Islet precursor cell (in vitro differentiated cells): ENCODE measurements around the gene LRRC3C.
"Not testable (repeated sequence)": the region's sequence is repeated elsewhere in the genome, so short reads cannot be mapped to it uniquely, and the experiment has no call there.

Experiments used
- DNase-seq: peaks from one replicate; pipeline ENCODE4 v3.0.0-alpha.2; 2018

LRRC3C gene, protein sequence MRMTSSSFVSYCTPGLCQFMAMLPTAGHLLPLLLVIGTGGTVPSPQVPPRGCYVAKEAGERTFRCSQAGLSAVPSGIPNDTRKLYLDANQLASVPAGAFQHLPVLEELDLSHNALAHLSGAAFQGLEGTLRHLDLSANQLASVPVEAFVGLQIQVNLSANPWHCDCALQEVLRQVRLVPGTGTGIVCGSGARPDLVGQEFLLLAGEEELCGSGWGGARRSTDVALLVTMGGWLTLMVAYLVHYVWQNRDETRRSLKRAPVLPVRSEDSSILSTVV

DNA sequence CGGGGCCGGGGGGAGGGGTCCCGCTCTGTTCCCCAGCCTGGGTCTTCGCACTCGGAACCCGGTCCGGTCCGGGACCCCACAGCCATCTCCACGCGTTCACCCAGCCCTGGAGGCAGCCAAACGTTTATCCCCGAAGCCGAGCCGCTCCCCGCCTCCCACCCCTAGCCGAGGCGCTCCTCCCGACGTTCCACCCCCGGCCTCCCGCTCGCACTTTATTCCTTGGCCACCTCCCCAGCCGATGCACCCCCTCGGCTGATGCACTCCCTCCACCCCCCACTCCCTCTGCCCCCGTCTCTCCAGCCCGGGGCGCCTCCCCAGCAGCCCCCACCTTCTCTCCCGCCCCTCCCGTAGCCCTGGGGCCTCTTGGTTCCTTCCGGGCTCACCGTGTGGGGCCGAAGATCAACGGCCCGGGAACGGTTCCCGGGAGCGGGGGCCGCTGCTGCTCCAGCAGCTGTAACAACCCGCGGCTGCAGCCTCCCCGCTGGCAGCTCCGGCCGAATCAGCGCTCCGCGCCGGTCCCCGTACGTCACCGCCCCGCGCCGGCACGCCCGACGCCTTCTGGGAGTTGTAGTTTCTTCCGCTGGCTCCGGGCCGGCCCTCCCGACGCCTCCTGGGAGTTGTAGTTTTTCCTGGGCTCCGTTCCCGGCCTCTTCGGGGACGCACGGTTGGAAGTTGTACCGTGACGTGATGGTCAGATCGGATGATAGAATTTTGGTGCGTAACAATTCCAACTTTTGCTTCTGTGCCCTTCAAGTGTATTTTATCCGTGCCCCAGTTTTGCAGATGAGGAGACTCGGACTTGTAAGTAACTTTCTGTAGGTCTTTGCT, at the start of gene LRRC3C, which contains the start of gene ORMDL3:
Gene LRRC3C, plus strand, starts transcription at position 632 of the 828 bp plus-strand sequence. CDS start 13,792 bp downstream, outside the sequence.
Gene ORMDL3, minus strand, starts transcription at position 501 of the 828 bp plus-strand sequence. CDS start 3,398 bp downstream, outside the sequence.
- DNase-seq = peak; percentile 99

DNA sequence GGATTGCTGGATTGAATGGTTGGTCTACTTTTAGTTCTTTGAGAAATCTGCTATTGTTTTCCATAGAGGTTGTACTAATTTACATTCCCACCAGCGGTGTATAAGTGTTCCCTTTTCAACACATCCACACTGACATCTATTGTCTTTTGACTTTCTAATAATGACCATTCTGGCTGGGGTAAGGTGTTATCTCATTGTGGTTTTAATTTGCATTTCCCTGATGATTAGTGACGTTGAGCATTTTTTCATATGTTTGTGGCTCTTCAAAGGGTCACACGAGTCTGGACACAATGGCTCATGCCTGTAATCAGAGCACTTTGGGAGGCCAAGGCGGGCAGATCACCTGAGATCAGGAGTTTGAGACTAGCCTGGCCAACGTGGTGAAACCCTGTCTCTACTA, 41.4 kb upstream of the LRRC3C start:
- not testable (repeated sequence) for DNase-seq

DNA sequence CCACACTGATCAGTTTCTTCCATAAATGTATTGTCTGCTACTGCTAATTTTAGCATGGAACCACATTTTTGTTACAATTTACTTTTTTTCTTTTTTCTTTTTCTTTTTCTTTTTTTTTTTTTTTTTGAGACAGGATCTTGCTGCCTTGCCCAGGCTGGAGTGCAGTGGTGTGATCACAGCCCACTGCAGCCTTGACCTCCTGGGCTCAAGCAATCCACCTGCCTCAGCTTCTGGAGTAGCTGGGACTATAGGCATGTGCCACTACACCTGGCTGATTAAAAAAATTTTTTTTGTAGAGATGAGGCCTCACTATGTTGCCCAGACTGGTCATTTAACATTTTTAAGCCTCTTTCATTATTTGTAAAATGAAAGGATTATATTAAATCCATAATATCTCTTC, 40.5 kb upstream of the LRRC3C start:
- no peak for DNase-seq

DNA sequence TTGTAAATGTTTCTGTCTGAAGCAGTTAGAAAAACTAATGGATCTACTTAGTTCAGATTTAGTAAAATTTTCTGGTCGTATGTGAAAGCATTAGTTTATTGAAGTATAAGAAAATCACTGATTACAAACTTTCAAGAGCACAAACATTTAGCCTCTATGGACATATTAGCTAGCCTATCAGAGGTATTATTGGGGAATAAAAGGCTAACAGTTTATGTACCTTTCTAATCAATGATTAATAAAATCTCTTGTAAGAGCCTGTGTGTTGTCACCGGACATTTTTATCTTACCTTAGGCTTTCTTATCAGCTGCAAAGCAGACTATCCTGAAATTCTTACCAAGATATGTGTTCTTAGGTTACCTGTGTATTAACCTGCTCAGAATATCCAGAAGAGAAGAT, 38.3 kb upstream of the LRRC3C start:
- no peak for DNase-seq

DNA sequence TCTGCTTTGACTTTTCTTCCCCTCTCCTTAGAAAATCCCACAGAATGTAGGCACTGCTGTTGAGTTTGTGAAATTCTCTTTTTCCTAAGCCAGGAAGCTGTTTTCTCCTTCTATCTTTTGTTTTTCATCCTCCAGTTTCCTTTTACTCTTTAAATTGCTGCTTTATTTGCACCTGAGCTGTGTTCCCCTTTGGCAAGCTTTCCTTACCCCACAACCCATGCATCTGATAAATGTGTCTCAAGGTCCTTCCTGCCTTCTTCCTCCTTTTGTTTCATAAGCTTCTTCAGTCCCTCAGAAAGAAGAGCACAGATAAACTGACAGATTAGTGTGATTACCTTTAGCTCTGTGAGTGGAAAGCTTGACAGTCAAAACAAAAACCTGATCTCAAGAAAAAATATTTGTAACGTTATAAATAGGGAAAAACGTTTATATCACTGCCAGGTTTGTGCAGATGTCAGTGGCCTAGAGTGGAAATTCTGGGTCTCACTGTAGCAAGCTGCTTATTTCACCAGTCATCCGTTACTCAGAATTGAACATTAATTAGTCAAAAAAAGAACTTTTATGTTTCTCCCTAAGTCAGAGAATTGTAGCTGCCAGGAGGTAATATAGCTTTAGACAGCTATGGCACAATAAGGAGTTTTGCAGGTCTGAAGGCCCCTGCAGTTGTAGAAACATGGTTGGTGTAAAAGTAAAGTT, 32.7 kb upstream of the LRRC3C start:
- DNase-seq = no peak

DNA sequence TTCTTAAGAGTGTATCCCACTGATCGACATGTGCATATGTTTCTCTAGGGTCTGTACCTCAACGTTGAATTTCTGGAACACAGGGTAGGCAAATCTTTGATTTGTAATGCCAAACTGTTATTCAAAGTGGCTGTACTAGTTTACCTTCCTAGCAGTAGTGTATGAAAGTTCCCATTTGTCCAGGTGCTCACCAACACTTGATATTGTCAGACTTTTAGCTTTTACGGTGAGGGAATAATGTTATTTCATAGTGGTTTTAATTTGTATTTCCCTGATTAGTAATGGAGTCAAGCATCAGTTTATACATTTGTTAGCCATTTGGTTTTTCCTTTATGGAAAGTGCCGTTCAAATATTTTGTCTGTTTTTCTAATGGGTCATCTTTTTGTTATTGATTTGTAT, 29.4 kb upstream of the LRRC3C start:
- no peak for DNase-seq

DNA sequence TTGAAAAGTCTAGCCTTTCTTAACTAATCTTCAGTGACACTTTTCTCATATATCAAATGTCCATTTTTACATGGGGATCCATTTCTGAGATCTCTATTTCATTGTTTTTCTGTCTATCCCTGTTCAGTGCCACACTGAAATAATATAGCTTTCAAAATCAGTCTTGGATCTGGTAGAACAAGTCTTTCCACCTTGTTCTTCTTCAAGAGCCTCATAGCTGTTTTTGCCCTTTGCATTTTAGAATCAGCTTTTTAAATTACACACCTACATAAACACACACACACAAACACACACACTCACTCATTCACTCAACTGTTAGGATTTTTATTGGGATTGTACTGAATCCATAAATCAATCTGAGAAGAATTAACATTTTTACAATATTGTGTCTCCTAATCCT, 28.3 kb upstream of the LRRC3C start:
- DNase-seq = no peak

DNA sequence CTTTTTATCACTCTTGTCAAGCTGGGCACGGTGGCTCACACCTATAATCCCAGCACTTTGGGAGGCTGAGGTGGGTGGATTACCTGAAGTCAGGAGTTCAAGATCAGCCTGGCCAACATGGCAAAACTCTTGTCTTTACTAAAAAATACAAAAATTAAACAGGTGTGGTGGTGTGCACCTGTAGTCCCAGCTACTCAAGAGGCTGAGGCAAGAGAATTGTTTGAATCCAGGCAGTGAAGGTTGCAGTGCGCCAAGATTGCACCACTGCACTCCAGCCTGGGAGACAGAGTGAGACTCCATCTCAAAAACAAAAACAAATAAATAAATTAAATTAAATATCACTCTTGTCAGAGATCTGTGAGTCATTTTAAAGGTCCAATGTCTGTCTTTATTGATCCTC, 25.5 kb upstream of the LRRC3C start:
- not testable (repeated sequence) for DNase-seq

DNA sequence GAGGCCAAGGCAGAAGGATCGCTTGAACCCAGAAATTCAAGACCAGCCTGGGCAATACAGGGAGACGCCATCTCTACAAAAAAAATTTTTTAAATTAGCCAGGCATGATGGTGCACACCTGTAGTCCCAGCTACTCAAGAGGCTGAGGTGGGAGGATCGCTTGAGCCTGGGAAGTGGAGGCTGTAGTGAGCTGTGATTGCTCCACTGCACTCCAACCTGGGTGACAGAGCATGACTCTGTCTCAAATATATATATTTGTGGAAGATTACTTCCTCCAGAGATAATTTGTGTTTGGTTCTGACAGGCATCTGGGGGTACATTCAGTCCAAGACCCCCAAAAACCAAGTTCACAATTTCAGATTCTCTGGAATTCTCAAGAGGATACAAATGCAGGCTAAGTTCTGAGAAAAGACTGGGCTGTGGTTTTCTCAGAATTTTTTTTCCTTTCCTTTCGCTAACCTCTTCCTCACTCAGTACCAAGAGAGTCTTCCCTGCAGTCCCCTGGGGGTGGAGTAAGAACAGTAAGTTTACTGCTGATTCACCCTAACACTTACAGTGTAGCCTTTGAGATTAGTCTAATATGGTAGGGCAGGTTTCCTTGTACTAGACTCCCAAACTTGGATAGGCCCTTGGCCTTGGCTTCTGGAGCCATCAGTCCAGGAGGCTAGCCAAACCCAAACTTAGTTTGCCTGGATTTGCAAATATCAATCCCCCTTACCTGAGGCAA, 24.2 kb upstream of the LRRC3C start:
- no peak for DNase-seq

DNA sequence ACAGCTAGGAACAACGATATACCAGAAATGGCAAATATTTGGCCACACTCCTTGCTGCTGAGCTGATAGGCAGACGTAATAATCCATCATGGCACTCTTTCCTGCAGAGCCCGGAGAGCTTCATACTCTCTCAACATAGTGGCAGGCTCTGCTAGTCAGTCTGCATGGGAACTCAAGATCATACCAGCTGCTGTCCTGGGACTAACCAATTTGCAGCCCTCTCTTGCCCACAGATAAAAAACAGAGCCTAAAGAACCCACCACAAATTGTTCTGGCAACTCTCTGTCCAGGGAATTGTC, 22.6 kb upstream of the LRRC3C start:
- DNase-seq = no peak

DNA sequence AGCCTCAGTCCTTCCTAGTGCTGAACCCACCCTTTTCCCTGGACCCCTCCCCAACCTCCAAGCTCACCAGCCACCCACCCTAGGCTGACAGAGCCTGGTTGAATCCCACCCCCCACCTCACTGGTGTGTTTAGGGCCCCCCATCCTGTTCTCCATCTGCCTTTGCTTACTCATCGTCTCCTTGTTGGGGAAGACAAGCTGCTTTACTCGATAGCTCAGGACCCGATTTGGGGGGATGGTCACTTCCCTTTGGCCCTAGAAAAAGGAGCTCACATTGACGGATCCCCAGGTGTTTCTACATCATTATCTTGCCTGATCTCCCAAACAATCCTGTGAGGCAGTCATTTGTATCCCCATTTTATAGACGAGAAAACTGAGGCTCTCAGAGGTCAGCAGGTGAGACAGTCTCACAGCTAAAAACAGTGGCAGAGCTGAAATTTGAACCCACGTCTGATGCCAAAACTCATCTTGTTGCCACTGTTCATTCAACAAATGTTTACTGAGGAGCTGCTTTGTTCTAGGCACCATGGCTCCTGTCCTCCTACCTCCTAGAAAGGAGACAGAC, 18.7 kb upstream of the LRRC3C start:
- no peak for DNase-seq

DNA sequence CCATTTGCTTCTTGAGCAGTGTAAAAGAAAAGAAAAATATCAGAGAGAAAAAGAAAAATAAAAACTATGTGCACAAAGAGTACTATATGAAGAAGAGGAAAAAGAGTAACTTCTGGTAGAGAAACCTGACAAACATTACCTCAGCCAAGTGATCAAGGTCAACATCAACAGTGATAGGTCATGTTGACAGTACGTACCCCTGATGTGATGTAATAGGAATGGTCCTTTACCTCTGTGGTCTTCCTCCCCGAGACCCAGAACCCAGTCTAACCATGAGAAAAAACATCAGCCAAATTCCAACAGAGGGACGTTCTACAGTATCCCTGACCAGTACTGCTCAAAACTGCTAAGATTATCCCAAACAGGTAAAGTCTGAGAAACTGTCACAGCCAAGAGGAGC, 13.5 kb upstream of the LRRC3C start:
- no peak for DNase-seq

DNA sequence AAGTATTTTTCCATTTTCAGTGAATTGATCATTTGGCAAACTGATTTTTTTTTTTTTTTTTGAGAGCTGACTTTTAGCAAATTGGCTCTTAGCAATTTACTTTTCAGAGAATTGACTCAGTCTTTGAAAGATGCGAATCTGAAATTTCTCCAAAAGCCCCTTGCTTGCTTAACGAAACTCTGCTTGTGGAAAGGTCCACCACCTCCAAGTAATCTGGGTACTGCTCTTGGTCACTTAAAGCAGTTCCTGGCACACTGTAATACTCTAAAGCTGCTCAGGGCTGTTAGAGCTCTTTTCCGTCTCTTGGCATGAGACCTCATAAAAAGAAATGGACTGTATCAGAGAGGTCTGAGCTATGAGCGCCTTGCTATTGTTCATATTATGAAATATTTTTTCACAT, 12.0 kb upstream of the LRRC3C start:
- DNase-seq = no peak

DNA sequence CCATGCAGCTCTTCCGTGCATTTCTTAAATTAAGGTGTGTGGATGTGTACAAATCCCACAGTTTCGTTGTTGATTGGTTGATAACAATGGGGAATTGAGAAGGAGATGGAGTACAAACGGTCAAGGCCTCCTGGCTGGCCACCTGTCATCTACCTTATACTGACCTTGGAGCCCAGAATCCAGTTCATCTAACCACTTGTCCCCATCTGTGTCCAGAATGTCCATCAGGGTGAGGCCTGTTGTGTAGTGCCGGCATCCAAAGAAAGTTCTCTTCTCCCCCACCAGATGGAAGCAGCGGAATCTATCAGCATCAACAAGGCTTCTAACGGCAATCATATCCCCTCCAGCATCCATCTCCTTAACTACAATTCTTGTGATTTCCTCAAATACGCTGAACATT, 10.6 kb upstream of the LRRC3C start:
- DNase-seq = no peak

DNA sequence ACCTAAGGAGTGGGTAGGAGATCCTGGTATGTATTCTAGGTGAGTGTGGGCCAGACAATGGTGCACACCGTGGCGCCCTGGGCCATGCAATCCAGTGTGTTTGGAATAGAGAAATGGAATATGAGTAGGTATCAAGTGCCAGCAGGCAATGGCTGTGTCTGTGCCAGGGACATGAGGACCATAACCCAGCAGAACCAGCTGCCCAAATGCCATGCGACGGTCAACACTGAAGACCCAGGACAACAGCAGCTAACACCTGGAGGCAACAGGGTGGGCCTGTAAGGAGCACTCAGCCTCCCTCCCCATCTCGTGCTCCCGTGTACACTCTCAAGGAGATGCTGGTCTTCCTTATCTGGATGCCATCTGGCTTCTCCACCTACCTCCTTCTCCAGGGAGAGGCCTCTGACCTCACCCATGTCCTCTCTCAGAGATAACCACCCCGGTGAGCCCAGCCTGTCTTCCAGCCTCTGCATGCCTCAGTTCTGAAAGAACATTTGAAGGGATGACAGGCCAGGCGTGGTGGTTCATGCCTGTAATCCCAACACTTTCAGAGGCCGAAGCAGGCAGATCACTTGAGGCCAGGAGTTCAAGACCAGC, 8.3 kb upstream of the LRRC3C start:
- no peak for DNase-seq

DNA sequence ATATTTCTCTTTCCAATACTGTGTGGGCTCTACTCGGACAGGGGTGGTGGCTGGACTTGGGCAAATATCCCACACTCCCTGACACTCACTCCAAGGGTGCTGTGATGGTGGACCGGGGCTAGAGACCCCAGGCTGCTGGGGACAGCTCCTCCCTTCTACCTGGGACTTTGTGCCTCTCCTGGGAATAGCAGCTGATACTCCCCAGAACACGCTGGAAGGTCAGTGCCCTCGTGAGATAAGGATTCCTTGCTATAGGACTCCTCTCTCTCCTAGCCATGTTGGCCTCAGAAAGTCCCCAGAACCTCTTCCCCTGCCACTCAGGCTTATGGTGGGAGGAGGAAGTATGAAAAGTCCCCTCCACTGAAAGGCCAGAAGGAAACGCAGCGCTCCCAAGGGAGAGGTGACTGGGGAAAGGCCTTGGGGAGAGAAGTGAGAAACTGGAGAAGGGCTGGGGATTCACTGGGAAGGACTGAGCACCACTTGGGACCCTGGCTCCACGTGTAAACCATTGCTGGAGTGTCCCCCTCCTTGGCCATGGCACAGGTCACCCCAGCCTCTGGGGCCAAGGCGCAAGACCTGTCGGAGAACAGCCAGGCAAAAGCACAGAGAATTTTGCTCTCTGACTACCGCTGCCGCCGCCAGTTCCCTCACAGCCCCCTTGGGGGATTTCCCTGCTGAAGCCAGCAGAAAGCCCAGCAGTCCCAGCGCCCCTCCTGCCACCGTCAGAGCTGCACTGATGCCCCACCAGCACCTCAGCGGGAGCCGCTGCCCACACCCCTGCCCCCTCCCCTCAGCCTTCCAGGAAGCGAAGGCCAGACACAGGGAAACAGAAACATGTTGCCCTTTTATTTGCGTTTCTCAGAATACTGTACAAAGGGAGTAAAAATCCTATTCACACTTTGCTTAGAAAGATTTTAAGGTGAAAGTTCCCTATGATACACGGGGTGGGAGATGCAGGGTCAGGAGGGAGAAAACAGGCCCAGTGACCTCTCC, 7.0 kb upstream of the LRRC3C start:
- DNase-seq = no peak

DNA sequence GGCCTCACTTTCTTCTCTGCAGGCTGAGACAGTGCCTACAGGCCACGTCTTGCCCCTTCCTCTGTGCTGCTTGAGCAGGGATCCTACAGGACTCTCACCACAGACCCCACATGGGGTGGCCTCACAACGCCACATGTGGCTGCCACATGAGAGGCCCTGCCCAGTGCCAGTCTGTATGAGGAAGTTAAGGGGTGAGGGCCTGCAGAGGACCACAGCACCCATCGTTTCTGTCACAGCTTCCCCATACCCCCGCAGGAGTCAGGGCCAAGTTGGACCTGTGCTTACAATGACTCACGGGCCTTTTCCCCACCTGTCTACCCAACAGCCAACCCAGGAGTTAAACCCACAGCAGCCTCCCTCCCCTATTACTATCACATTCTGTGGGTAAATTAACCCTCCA, 6.2 kb upstream of the LRRC3C start:
- DNase-seq = no peak

DNA sequence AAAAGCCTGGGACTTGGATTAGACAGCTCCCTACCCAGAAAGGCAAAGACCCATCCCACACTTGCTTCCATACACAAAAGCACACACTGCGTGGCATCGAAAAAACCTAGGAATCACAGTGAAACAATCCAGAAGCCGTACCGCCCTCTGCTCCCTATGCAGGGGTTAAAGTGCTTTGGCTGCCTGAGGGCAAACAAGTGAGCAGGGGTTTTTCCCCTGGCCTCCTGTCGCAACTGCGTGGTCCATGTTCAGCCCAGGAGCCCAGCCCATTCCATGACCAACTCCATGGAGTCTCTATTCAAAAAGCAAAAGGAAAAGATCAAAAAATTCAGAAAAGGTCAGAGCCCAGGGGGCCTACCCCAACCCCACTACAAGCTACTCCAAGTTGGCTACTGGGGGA, 5.5 kb upstream of the LRRC3C start:
- no peak for DNase-seq

DNA sequence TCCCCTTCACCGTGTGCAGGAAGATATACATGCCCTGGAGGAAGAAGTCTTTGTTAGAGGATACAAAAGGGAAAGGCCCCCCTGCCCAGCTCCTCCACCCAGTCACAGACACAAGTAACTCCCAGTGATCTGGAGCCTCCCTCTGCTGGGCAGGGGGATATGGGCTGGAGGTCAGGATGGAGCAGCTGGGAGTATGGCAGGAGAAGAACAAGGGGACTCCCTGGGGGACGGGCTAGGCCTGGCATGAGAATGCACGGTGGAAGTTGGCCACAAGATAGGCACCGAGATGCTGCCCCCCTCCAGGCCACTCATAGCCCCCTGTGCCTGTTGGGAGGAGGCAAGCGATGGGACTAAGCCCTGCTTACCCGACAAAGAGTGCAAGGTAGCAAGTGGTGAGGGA, 4.3 kb upstream of the LRRC3C start:
- DNase-seq = no peak

DNA sequence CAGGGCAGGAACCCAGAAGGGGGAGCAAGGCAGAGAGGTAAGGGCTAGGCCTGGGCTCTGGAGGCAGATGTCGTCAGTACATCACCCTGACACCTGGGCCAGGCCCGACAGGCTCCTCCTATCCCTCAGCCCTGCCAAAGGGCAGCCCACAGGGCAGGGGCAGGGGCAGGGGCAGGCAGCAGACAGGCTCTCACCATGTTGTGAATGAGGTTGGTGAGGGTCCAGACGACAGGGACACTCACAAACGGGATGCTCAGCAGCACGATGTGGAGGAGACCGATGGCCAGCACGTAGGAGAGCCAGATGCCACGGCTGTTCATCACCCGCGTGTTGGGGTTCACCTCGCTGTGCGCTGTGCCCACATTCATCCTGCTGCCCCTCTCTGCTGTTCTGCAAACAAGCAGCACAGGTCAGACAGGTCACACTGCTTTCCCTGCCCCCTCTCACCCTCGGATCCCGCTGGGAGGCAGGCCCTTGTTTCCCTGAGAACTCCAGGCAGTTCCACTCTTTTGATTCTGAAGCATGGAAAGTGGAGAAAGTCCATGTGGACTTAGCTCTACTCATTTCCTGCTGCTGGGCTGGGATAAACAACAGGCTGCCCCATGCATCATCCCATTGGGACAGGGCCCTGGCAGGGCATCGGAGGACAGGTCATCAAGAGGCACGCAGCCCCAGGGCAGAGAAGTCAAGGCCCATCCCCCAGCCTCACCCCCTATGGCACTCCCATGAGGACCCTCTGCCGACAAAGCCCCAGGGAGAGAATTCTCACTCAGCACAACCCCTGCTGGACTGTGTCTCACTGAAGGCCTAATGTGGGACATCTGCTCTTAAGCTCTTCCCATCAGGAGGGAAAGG, 3.5 kb upstream of the LRRC3C start:
- peak; percentile 89 for DNase-seq
